Body of pancreas (tissue), 4 donors: ENCODE data around the gene DHX35. TPM values are rescaled to one million over a fixed set of nuclear protein-coding genes. Genes with fewer than 3 reads are reported as not detected.
A peak's percentile ranks its signal among the peaks of the same experiment; 100 is the strongest.

Source experiments
- ATAC-seq: fragments of 150-250 bp; one replicate; pipeline ENCODE4 v1.9.1; 2016
- DNase-seq, 4 donors: peaks; one replicate each; pipeline ENCODE4 v3.0.0-alpha.2; 2019
- H3K27ac ChIP-seq, 4 donors: fragments of 200-600 bp; sonication (generic); 1 replicate in 3 of 4; 2 replicates in 1 of 4; pipeline versions ENCODE4 v1.5.1 to v1.6.1; 2016 to 2019; ENCODE audit warnings: mild to moderate bottlenecking in 1 of 4, mixed read lengths in 1 of 4, moderate library complexity in 1 of 4
- H3K27me3 ChIP-seq, 2 donors: fragments of 200-600 bp; sonication (generic); one replicate each; pipeline ENCODE4 v1.6.0; 2016; ENCODE audit warnings: mild to moderate bottlenecking in 1 of 2
- H3K36me3 ChIP-seq, 2 donors: fragments of 200-600 bp; sonication (generic); replicated peaks in 1 of 2; 2 replicates each; pipeline ENCODE4 v1.5.1; 2016; ENCODE audit warnings: low read depth in 2 of 2; ENCODE audit not compliant: insufficient read depth in 1 of 2
- H3K4me1 ChIP-seq: fragments of 200-600 bp; sonication (generic); one replicate; pipeline ENCODE4 v1.6.0; 2016
- H3K4me3 ChIP-seq, 2 donors: fragments of 200-600 bp; sonication (generic); 1 replicate in 1 of 2; 2 replicates in 1 of 2; pipeline ENCODE4 v1.5.1; 2016 to 2019
- H3K9me3 ChIP-seq, 3 donors: fragments of 200-600 bp; sonication (generic); 1 replicate in 2 of 3; 2 replicates in 1 of 3; pipeline ENCODE4 v1.5.1; 2016
- CTCF ChIP-seq, 7 experiments: fragments of 450-650 bp in 4 of 7; fragments of 200-600 bp in 3 of 7; sonication (generic) in 3 of 7; IDR thresholded peaks; one replicate each; pipeline ENCODE4 v1.5.1; 2016 to 2019; ENCODE audit warnings: antibody characterized with exemption in 7 of 7
- POLR2A ChIP-seq, 3 donors: fragments of 450-650 bp; IDR thresholded peaks; one replicate each; pipeline ENCODE4 v1.6.1; 2016; ENCODE audit warnings: antibody characterized with exemption in 3 of 3, mild to moderate bottlenecking in 2 of 3
- WGBS, 2 donors: methylation state at CpG; one replicate each; pipeline ENCODE4 v1.1.5; 2017; 5-methylcytosine and 5-hydroxymethylcytosine counted together
- intact Hi-C: fragments of 100-400 bp; cut with DNase I; formaldehyde crosslinking; loops from one replicate; pipeline ENCODE4 v1.15.1; 2023
- total RNA-seq, 2 donors: library from RNA; depleted of rRNA; stranded (reverse); fragments of >200 nt; gene quantifications; one replicate each; pipeline ENCODE4 v1.1.0, GENCODE V29; 2016

DHX35 gene
- total RNA-seq, 2 donors from 2014 or later, result 6.9 to 7.3 TPM

DNA sequence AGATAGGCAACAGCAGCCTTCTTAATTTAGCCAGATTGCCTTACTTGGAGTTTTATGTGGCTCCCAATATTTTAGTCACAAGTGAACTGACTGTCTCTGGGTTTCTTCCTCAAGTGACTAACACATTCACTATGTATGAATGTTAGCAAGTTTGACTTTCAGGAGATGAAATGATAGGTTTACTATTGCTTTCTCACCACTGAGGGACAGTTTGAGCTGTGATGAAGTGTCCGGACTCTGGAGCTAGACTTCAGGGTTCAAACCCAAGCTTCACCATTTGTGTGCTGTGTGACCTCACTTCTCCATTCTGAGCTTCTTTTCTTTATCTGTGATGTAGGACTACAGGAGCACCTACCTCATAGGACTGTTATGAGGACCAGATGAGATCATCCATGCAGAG is 8.2 kb downstream of the DHX35 start:
- H3K4me3 ChIP-seq, result no peak overlapping the region
- 83 to 100% methylated on average over 1 of the region's 1 CpG for WGBS, 2 donors
- H3K9me3 ChIP-seq, result no peaks in the 10 kb centered on the region
- ATAC-seq, result no peak
- H3K27me3 ChIP-seq, result no peaks in the 10 kb centered on the region
- no peaks in the 10 kb centered on the region for H3K36me3 ChIP-seq
- no peaks in the 10 kb centered on the region for H3K4me1 ChIP-seq
- TF ChIP-seq CTCF (IDR thresholded peaks at IDR 0.05) (no peak), POLR2A (IDR thresholded peaks at IDR 0.05) (no peak)
- intact Hi-C loops, result no loop called here
- no peak for DNase-seq
- H3K27ac ChIP-seq, result no peak overlapping the region

- no peaks in the 10 kb centered on the region for H3K36me3 ChIP-seq
- no peak for DNase-seq
- no peaks in the 10 kb centered on the region for H3K4me1 ChIP-seq
- H3K27ac ChIP-seq, result no peak overlapping the region
- TF ChIP-seq CTCF (IDR thresholded peaks at IDR 0.05) (no peak), POLR2A (IDR thresholded peaks at IDR 0.05) (no peak)
- H3K9me3 ChIP-seq, result no peaks in the 10 kb centered on the region
- no peak for ATAC-seq
- intact Hi-C loops, result no loop called here
- no peaks in the 10 kb centered on the region for H3K27me3 ChIP-seq
- no peak overlapping the region for H3K4me3 ChIP-seq
These were observed 11.0 kb downstream of the DHX35 start for GRCh38 chr20:38973107-38973506.

GRCh38 chr20:38973645-38974044 is 11.5 kb downstream of the DHX35 start:
- Histone ChIP-seq H3K36me3 (no peaks in the 10 kb centered on the region), H3K27me3 (no peaks in the 10 kb centered on the region), H3K4me3 (no peak overlapping the region), H3K27ac (no peak overlapping the region), H3K4me1 (no peaks in the 10 kb centered on the region), H3K9me3 (no peaks in the 10 kb centered on the region)
- ATAC-seq (no peak), DNase-seq (peak; percentile 19 to 60 (median 42))
- intact Hi-C loops, result no loop called here
- WGBS, 2 donors, result 39 to 59% methylated on average over 5 of the region's 5 CpGs
- TF ChIP-seq POLR2A (IDR thresholded peaks at IDR 0.05), result no peak
- TF ChIP-seq CTCF (IDR thresholded peaks at IDR 0.05), result no peak

DNA sequence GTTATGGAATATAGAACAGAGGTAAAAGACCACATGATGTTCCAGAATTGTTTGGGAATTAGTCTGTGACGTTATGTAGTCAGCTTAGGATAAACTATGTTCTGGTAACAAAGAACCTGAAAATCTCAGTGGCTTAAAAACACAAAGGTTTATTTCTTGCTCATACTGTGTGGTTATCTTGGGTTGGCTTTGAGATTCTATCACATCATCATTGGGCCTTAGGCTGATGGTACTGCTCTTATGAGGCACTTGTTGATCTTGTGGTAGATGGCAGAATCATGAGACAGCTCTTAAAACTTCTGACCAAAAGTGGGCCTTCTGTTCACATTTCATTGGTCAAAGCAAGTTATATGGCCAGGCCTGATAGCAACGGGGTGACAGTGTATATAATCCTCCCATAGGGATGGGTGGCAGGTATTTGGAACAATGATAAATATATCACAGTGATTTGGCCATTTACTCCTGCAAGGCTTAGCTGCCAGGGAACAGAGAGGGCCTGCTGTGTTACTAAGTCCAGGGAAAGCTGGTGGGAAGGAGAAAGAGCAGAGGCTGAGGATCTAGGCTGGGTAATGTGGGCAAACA is 13.5 kb downstream of the DHX35 start:
- intact Hi-C loops, result no loop called here
- no peak for DNase-seq
- TF ChIP-seq POLR2A (IDR thresholded peaks at IDR 0.05), result no peak
- H3K27me3 ChIP-seq, result no peaks in the 10 kb centered on the region
- ATAC-seq, result no peak
- no peaks in the 10 kb centered on the region for H3K36me3 ChIP-seq
- H3K4me1 ChIP-seq, result no peaks in the 10 kb centered on the region
- H3K9me3 ChIP-seq, result no peaks in the 10 kb centered on the region
- 73 to 82% methylated on average over 2 of the region's 2 CpGs for WGBS, 2 donors
- no peak overlapping the region for H3K4me3 ChIP-seq
- H3K27ac ChIP-seq, result no peak overlapping the region

GRCh38 chr20:38979434-38979833 is 17.3 kb downstream of the DHX35 start:
- DNase-seq (no peak), ATAC-seq (no peak)
- WGBS, 2 donors, result 88 to 92% methylated on average over 2 of the region's 2 CpGs
- no peaks in the 10 kb centered on the region for H3K4me1 ChIP-seq
- H3K36me3 ChIP-seq, result peaks cover 0 to 3% of the 10 kb centered on the region in 2 donors
- H3K27ac ChIP-seq, result no peak overlapping the region
- intact Hi-C loops, result no loop called here
- no peaks in the 10 kb centered on the region for H3K27me3 ChIP-seq
- H3K9me3 ChIP-seq, result no peaks in the 10 kb centered on the region
- H3K4me3 ChIP-seq, result no peak overlapping the region
- TF ChIP-seq CTCF (IDR thresholded peaks at IDR 0.05) (no peak), POLR2A (IDR thresholded peaks at IDR 0.05) (no peak)
